ENCODE results near the gene EPHB1.

- TF ChIP-seq POLR2A (IDR thresholded peaks at IDR 0.05) (no peak), CTCF (IDR thresholded peaks at IDR 0.05) (no peak)
Measured at GRCh38 chr3:135009014-135009413, 214.0 kb downstream of the EPHB1 start.

Data from esophagus squamous epithelium (tissue), 4 donors.